GM18508 (cell line): ENCODE measurements around the gene IER5L.

Experiments
- ATAC-seq: cut with Tn5 transposase; IDR thresholded peaks from one replicate; pipeline ENCODE4 v1.9.1; 2021; ENCODE audit warnings: moderate number of reproducible peaks; ENCODE audit not compliant: insufficient read depth, unreplicated experiment

Gene IER5L

GRCh38 chr9:129182625-129183494, 4.8 kb upstream of the IER5L start:
- no peak for ATAC-seq

DNA sequence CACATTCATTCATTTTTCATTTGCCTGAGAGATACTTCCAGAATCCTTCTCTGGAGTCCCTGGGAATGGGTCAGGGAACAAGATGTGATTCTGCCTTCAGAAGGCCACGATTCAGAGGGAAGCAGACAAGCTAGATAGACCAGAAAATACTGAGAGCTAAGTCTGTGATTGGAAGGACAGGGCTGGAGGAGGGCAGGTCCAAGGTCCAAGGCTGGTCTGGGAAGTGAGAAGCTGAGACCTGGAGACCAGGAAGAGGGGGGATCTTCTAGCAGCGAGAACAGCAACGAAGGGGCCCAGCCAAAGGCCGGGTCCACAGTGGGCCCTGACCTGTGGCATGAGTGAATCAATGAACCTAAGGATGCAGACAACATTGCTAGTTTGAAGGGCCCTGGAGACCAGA, 4.1 kb upstream of the IER5L start:
- no peak for ATAC-seq

DNA sequence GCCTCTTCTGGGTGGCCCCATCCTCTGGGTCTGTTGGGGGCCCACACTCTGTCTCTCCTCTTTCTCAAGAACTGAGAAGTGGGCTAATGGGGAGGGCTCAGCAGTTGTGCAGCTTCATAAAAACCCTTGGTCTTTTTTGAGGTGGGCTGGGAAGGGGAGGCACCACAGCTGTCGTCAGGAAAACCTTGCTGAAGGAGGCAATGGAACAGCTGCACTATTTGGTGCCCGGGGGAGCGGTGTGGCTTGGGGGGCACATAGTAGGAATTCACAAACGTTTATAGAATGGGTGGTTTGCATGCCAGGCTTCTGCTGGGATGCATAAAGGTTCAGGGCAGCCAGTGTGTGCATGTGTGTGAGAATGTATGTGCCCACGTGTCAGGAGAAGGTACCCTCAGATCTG, 3.2 kb upstream of the IER5L start:
- no peak for ATAC-seq

DNA sequence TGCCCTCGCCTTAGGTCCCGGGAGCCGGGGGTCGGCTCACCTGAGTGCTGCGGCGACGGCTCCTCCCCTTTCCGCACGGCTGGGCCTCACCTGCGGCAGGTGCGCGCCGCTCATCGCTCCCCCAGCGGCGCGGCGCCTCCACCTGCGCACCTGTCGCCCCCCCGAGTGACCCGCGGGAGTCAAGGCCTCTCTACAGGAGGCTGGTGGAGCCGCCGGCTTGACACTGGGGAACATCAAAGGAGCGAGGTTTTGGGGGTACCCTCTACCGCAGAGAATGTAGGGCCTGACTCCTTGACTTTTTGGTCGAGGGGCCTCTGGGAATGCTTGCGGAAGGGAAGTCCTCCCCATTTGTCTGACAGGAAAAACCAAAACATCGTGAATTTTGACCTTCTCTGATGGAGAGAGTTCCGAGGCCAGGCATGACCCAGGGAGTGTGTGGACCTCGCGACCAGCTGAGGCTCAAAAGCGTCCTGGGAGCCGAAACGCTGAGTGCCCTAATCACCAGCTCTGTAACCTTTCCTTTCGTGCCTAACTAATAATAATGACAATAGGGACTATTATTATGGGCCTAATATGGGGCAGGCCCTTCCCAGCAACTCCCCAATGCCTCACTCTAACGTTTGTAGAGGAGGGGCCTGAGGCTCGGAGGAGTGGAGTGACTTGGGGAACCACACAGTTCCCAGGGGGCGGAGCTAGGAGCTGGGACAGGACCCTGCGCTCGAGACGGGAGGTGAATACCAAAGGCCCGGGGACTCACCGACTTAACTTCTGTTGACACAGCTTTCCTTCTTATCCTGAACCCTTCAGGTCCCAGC, 714 bp upstream of the IER5L start:
- ATAC-seq, result no peak

- ATAC-seq, result no peak
Observed at GRCh38 chr9:129177443-129177790, 644 bp downstream of the IER5L start.

GRCh38 chr9:129176701-129177442, 1.2 kb downstream of the IER5L start:
- ATAC-seq, result no peak

GRCh38 chr9:129175825-129176633, 2.0 kb downstream of the IER5L start:
- ATAC-seq, result no peak

- no peak for ATAC-seq
Observed at GRCh38 chr9:129175515-129175824, 2.6 kb downstream of the IER5L start.

- ATAC-seq, result no peak
Observed at GRCh38 chr9:129174724-129175514, 3.1 kb downstream of the IER5L start.

DNA sequence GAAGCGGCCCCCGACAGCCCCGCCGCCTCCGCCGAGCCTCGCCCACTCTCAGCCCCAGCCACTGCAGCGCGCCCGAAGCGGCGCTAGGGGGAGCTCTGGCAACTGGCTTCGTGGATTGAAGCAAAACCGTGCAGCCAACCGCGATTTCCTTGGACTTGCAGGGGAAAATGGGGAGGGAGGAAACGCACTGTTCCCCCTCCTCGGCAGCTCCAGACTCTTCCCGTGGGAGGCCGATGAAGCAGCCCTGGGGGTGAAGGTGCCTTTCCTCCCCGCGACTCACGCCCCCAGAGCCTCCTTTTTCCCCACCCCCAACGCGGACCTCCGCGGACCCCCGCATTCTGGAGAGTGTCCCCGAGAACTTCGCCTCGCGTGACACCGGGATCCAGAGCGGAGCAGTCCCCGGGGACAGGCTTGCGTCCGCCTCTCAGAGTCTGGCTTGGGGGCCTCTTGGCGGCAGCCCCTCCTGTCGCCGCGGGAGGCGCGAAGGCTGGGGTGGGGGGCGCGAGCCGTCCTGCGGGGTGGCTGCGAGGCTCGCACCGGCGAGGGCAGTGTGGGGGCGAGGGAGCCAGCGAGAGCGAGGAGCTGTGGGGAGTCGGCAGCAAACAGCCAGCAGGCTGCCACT, 3.8 kb downstream of the IER5L start:
- ATAC-seq, result no peak

- ATAC-seq, result no peak
Observed at GRCh38 chr9:129173296-129174101, 4.6 kb downstream of the IER5L start.

DNA sequence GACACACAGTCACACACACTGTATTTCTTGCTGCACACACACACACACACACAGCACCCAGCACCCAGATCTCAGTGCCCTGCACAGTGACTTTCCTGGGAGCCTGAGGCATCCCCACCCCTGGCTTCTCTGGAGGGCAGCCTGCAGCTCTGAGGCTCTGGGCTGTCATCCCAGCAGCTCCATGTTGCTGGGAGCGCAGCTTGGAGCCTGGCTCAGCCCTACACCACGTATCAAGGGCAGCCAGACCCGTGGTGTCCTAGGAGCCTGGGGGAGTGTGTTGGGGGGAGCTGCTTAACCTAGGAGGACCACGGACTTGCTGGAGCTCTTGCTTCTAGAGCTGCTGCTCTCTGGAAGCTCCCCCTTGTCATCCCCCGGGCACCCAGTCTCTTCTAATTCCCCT, 5.2 kb downstream of the IER5L start:
- no peak for ATAC-seq

- ATAC-seq, result no peak
Observed at GRCh38 chr9:129171993-129172751, 5.9 kb downstream of the IER5L start.

- ATAC-seq, result no peak
Observed at GRCh38 chr9:129170229-129170628, 7.8 kb downstream of the IER5L start.

DNA sequence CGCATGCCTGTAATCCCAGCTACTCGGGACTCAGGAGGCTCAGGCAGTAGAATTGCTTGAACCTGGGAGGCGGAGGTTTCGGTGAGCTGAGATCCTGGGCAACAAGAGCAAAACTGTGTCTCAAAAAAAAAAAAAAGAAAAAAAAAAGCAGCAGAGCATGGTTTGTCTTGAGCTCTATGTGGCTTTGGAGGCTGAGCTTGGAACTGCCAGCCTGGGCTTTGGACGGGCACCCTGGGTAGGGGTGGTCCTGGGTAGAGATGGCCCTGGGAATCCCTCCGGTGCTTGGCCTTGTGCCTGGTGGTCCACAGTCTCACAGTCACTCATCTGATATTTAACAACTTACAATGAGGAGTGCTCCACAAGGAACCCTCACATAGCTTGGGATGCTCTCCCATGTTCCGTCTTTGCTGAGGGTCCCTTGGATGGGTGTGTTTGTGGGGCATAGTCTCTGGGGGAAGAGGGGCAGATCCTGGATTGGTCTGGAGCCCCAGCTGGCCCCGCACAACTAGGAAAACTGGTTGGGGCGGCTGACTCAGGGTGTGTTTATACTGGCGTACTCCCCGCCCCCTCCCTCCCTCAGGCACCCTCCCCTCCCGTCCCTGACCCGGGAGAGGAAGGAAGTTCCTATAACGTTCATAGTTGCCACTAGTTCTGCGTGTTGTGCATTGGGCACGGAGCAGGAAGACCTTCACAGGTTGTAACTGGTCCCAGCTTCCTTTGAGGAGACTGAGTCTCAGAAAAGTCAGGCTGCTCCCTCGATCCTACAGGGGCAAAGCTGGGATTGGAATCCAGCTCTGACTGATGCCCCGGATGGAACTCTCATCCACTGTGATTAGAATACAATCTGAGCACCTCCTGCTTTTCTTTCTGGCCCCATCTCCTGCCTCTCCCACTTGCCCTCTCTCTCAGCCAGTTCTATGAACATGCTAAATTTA, 11.2 kb downstream of the IER5L start:
- ATAC-seq, result no peak

DNA sequence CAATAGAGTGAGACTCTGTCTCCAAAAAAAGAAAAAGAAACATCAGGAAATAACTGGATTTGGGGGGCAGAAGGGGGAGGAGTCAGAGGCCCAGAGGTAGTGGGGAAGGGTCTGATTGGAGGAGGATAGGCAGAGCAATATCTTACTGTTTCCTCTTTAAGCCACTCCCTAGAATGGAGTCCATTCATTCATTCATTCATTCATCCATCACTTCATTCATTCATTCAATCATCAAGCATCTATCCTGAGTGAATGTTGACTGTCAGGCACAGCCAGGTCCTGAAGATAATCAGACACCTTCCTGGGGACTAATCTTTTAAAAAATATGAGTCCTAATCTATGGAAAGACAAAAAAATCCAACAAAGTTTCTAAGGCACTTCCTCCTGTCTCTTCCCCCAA, 12.9 kb downstream of the IER5L start:
- no peak for ATAC-seq
